RWPE2 (cell line): ENCODE results near the gene SMU1.

ENCODE experiments used
- ATAC-seq: fragments of 200-7000 bp; cut with Tn5 transposase; 3 replicates; pipeline ENCODE4 v1.9.1; 2021; ENCODE audit warnings: low read depth
- DNase-seq: peaks from one replicate; pipeline ENCODE4 v3.0.0-alpha.2; 2020; ENCODE audit warnings: low spot score
- H3K27ac ChIP-seq: fragments of 450-650 bp; 2 replicates; pipeline ENCODE4 v1.5.1; 2017; ENCODE audit warnings: mild to moderate bottlenecking; ENCODE audit not compliant: poor library complexity, severe bottlenecking
- H3K27me3 ChIP-seq: fragments of 250-450 bp; sonication (Bioruptor Pico); 2 replicates; pipeline ENCODE4 v1.5.1; 2021; ENCODE audit warnings: mild to moderate bottlenecking, moderate library complexity; ENCODE audit not compliant: insufficient read depth, poor library complexity, severe bottlenecking
- H3K36me3 ChIP-seq: fragments of 250-450 bp; sonication (Bioruptor Pico); 2 replicates; pipeline ENCODE4 v1.5.1; 2020; ENCODE audit warnings: low read depth, mild to moderate bottlenecking, moderate library complexity
- H3K4me1 ChIP-seq: fragments of 250-450 bp; sonication (Bioruptor Pico); 2 replicates; pipeline ENCODE4 v1.5.1; 2021; ENCODE audit warnings: mild to moderate bottlenecking, moderate library complexity; ENCODE audit not compliant: insufficient read depth, poor library complexity, severe bottlenecking
- H3K4me3 ChIP-seq: fragments of 250-450 bp; sonication (Bioruptor Pico); 2 replicates; pipeline ENCODE4 v1.5.1; 2021; ENCODE audit warnings: mild to moderate bottlenecking, moderate library complexity; ENCODE audit not compliant: severe bottlenecking
- H3K9me3 ChIP-seq: fragments of 250-450 bp; sonication (Bioruptor Pico); 2 replicates; pipeline ENCODE4 v1.5.1; 2021; ENCODE audit warnings: mild to moderate bottlenecking, moderate library complexity; ENCODE audit not compliant: severe bottlenecking
- TF ChIP-seq, protein P1 (sequence below): fragments of 450-650 bp; IDR thresholded peaks from one replicate; pipeline ENCODE4 v1.5.1; 2017; ENCODE audit warnings: mild to moderate bottlenecking, moderate library complexity; ENCODE audit not compliant: poor library complexity, severe bottlenecking

SMU1 gene

DNA sequence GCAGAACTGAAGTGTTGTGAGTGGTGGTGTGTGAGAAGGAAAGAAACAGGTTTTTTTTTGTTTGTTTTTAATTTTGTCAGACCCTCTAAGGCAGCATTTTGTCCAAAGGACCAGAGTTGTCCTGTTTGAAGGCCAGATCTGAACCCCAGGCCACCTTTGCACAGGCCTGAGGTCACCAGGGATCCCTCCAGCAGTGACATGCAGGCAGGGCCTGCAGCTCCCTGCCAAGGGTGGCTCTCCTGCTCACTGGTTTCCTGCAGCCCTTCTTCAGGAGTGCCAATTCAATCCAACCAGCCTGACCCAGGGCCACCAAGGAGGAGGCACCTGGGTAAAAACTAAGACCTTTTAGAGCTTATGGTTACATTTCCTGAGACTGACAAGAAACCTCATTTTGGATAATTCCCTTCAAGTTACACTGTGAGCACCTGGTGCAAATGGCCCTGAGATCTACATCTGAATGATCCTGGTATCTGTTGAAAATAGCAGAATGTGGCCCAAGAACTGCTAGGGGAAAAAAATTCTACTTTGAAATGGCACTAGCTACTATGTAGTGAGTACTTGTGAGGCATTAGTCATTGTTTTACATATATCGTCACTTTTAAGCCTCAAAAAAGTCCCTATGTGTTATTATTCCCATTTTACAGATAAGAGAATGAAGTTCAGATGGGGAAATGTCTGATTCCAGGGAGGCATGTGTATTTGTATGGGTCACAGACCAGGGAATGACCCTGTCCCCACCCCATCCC is 33.5 kb upstream of the SMU1 start:
- TF ChIP-seq, protein P1, sequence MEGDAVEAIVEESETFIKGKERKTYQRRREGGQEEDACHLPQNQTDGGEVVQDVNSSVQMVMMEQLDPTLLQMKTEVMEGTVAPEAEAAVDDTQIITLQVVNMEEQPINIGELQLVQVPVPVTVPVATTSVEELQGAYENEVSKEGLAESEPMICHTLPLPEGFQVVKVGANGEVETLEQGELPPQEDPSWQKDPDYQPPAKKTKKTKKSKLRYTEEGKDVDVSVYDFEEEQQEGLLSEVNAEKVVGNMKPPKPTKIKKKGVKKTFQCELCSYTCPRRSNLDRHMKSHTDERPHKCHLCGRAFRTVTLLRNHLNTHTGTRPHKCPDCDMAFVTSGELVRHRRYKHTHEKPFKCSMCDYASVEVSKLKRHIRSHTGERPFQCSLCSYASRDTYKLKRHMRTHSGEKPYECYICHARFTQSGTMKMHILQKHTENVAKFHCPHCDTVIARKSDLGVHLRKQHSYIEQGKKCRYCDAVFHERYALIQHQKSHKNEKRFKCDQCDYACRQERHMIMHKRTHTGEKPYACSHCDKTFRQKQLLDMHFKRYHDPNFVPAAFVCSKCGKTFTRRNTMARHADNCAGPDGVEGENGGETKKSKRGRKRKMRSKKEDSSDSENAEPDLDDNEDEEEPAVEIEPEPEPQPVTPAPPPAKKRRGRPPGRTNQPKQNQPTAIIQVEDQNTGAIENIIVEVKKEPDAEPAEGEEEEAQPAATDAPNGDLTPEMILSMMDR = no peak
- Histone ChIP-seq H3K9me3 (no peaks in the 10 kb centered on the region), H3K4me1 (peaks cover 23% of the 10 kb centered on the region), H3K27me3 (no peaks in the 10 kb centered on the region), H3K4me3 (no peak overlapping the region), H3K36me3 (peaks cover 34% of the 10 kb centered on the region), H3K27ac (peak overlapping the region; percentile 23)
- no peak for DNase-seq
- no peak for ATAC-seq

DNA sequence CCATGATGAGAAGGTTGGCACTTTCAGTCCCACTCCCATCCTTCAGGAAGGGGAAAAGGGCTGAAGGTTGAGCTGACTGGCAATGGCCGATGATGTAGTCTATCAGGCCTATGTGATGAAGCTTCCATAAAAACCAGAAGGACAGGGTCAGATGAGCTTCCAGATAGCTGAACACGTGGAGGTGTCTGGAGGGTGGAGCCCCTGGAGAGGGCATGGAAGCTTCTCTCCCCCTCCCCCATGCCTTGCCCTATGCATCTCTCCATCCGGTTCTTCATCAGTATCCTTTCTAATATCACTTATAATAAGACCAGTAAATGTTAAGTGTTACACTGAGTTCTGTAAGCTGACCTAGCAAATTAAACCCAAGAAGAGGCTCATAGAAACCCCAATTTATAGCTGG is 32.6 kb upstream of the SMU1 start:
- Histone ChIP-seq H3K9me3 (no peaks in the 10 kb centered on the region), H3K36me3 (peaks cover 25% of the 10 kb centered on the region), H3K27ac (no peak overlapping the region), H3K27me3 (no peaks in the 10 kb centered on the region), H3K4me1 (peaks cover 23% of the 10 kb centered on the region), H3K4me3 (no peak overlapping the region)
- TF ChIP-seq, protein P1 = no peak
- DNase-seq (no peak), ATAC-seq (no peak)

DNA sequence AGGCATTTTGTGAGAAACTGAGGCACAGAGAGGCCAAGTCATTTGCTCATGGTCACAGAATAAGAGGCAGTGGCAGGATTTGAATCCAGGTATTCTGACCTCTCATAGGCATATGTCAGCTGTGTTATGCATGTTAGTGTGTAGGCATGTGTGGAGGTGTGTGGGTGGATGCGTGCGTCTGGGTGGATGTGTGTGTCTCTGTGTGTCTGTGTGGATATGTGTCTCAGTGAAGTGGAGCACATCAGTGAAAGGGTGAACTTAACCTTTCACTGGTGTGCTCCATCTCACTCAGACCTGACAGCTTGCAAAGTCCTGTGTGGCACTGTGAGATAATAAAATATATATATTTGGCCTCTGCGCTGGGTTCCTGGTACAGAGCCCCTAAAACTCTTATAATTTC is 32.0 kb upstream of the SMU1 start:
- TF ChIP-seq, protein P1 = no peak
- ATAC-seq = no peak
- H3K4me1 ChIP-seq = peaks cover 23% of the 10 kb centered on the region

DNA sequence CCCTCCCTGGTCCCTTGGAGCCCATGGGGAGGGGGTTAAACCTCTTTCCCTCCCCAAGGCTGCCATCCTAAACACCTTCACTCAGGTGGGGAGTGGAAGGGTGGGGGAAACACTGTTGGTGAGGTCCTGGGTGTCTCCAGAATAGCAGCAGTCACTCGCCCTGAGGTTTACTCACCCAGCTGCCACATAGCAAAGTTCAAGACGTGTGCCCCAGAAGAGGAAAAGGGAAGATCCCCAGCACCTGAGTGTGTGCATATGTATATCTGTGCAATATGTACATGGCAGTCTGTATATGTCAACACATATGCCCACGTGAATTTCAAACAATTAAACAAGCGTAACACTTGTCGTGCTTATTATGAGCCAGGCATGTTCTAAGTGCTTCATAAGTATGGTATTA is 31.3 kb upstream of the SMU1 start:
- no peak for DNase-seq
- TF ChIP-seq, protein P1 = no peak
- ATAC-seq = no peak
- no peaks in the 10 kb centered on the region for H3K27me3 ChIP-seq
- H3K36me3 ChIP-seq = peaks cover 12% of the 10 kb centered on the region
- peak overlapping the region; percentile 62 for H3K27ac ChIP-seq
- H3K4me3 ChIP-seq = no peak overlapping the region
- H3K9me3 ChIP-seq = no peaks in the 10 kb centered on the region
- H3K4me1 ChIP-seq = peaks cover 23% of the 10 kb centered on the region

More for the DNA sequence above, 32.0 kb upstream of the SMU1 start:
- peaks cover 19% of the 10 kb centered on the region for H3K36me3 ChIP-seq
- DNase-seq = no peak
- H3K9me3 ChIP-seq = no peaks in the 10 kb centered on the region
- H3K27ac ChIP-seq = no peak overlapping the region
- H3K27me3 ChIP-seq = no peaks in the 10 kb centered on the region
- no peak overlapping the region for H3K4me3 ChIP-seq
